NCI-H446 treated with DMSO at 0.1 percent for 48 hours (cell line): ENCODE measurements around the gene POLA1.
"Not testable (repeated sequence)": the region's sequence is repeated elsewhere in the genome, so short reads cannot be mapped to it uniquely, and the experiment has no call there.

Experiments used
- DNase-seq: peaks from one replicate; lab custom pipeline; 2025; lab: John Stamatoyannopoulos, UW

The POLA1 gene

DNA sequence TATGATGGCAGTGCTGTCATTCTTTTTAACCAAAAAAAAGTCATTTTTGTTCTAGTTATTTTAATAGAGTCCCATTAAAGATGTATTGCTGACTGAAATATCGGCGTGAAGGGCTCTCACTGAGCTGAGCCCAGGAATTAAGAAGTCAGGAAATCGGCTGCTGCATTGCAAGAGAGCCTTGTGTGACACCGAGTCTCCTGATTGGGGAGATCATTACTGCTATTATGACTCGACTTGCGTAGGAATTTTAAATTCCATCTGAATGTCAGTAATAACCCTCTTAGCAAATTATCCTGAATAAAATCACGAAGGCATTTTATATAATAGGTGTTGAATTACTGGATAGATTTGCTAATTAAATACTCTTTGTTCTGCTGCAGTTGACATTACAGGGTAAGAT is 111.5 kb downstream of the POLA1 start:
- no peak for DNase-seq

DNA sequence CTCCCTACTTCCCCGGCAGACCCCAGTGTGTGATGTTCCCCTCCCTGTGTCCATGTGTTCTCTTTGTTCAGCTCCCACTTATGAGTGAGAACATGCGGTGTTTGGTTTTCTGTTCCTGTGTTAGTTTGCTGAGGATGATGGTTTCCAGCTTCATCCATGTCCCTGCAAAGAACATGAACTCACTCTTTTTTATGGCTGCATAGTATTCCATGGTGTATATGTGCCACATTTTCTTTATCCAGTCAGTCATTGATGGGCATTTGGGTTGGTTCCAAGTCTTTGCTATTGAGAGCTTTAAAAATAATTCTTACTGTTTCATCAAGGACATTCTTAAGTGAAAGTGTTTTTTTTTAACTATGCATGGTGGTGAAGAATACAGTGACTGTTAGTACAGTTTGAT is 126.1 kb downstream of the POLA1 start:
- DNase-seq, result not testable (repeated sequence)

DNA sequence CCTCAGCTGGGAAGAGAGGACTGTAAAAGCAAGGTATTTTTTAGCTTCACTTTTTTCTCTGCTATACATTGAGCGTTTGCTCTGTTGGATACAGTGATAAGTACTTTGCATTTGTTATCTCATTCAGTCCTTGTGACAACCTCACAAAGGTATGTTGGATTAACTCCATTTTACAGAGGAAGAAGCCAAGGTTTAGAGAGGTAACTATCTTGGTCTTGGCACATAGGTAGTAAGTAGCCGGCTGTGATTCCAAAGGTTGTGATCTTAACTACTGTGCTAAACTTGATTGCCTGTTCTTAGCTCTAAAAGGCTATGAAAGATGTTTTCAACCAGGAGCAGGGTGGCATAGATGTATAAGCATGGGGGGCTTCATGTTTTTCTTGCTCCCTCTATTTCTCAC is 134.4 kb downstream of the POLA1 start:
- no peak for DNase-seq

DNA sequence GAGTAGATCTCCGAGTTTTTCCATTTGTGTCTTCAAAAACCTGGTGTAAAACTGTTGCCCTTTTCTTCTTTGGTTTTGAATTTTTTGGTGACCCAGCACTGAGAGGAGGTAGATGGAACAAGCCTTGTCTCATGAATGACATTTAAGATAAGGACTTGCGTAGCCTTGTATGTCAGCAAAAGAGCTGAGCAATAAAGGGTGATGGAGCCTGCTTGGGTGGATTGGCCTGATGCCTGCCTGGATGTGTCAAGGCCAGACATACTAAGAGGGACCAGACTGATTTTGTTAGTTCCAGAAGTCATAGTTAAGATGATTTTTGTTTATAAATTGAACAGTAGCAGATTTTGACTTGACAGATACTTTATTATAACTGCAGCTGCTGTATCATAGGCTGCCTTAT is 134.9 kb downstream of the POLA1 start:
- no peak for DNase-seq

DNA sequence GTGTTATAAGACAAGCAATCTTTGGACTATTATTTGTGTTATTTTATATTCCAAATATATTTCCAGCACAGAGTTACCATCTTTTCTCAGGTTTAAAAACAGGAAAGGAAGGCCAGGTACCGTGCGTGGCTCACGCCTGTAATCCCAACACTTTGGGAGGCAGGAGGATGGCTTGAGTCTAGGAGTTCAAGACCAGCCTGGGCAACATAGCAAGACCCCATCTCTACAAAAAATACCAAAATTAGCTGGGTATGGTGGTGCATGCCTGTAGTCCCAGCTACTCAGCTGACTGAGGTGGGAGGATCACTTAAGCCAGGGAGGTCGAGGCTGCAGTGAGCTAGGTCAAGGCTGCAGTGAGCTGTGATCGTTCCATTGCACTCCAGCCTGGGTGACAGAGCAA is 140.0 kb downstream of the POLA1 start:
- no peak for DNase-seq

DNA sequence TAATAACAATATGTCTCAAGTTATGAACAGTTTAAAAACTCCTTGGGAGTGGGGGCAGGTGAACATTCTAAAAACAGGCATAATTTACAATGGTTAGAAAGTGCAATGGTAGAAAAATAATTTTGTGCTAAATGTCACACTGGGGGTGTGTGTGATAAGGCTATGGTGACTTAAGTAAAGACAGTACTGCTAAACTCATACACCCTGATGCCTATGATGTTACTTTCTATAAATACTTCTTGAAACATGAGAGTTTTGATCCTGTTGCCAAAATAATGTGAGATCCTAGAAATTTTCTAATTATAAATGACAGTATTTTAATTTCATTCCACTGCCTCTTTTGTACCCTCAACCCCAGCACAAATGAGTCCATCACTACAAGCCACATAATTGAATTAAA is 144.2 kb downstream of the POLA1 start:
- DNase-seq, result no peak

DNA sequence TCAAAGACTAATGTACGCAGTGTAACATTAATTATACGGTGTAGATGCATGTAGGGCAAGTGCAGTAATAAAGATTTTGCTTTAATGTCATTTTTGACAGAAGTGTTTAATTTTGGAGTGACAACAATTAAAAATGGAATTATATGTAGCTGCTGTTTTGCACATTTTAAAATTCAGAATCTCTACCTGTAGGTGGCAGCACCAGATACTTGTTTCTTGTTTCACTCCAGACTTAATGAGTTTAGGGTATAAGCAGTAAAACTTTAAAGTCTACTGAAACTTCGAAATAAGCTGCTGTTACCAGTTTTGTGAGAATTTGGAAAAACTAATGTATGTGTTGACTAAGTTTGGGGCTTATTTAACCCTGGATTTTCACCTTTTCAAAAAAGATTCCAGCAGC is 144.9 kb downstream of the POLA1 start:
- no peak for DNase-seq

DNA sequence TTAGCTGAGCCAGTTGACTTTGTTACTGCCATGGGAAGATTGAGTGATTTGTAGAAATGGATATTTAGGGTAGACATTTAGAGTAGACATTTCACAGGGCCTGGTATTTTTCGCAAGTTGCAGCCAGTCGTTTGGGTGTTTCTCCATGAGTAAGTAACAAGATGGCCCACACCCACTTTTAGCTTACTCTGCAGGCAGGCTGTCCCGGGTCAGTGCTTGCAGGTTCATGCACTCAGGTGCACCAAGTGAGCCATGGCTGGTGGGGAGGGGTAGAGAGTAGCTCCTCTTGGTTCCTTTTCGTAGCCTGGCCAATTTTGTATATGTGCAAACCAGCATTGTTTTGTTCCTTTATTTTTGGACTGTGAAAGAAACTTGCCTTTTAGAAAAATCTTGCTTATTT is 145.6 kb downstream of the POLA1 start:
- DNase-seq, result no peak

DNA sequence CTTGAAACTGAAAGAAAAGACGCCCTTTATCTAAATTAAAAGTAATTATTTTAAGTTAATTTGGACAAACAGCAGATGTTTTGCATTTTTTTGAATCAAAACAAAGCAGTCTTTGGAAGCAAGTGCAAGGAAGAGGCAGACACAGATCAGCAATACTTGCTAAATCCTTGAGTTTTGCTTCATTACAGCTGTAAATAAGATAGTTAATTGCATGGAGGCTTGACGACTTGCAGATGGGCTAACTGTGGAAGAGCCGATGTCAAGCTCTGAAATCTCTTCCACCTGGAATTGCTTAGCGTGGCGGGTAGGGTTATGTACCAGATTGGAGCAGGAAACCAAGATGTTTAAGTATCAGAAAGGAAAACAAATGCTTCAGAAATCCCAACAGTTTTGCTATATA is 148.8 kb downstream of the POLA1 start:
- DNase-seq, result no peak

DNA sequence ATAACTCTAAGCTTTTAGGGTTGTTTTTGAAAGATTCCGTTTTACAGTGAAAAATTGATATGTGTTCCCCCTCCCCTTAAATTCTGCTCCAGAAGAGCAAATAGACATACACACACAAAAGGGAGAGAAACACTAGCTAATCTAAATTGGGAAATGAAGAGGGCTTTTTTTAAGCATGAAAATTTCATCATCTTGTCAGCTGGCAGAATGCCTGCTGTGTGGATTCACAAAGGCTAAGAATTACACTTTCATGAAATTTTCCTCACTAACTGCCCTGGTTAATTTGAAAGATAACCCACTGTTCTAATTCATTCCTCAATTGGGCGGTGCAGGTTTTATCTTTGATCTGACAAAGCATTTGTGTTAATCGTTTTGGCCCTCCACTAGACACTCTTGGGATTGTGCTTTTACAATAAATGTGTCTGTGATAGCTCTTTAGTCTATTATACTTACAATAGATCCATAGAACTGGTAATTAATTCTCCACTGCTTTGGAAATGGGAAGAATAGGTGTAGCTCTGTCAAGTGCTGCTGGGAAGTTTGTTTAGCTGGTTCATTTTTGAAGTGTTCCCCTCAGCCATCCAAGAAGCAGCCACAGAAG is 152.9 kb downstream of the POLA1 start:
- DNase-seq, result no peak

DNA sequence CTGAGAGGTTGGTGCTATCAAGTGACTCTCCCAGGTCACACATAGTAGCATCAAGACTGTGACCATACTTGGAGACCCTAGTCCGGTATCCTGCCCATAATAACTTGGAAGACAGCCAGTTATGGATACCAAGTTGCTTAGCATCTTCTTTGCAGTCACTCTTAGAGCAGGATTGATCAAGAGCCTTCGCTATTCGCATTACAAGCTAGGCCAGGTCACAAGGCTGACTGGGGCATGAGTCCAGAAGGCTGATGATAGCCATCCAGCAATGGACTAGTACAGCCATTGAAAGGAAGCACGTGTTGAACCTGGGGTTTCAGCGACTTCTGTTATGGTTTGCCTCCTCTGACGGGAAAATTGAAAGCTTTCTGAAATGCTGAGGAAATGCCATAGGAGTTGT is 157.6 kb downstream of the POLA1 start:
- DNase-seq, result no peak

DNA sequence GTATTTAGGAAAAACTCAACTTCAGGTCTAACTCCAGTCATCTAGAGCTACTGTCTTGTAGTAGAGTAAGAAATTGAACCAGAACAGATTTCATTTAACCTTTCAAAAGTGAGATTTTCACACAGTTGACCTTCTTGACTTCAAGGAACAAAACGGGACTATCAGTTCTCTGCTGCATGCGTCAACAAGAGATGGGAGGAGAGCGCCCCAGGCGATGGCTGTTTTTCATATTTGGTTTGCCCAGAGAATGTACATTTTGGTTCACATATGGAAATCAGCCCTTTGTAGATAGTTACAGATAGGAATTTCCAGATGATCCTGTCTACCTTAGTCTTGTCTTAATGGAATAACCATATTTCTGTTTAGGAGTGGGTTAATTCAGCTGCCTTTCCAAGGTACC is 158.1 kb downstream of the POLA1 start:
- no peak for DNase-seq

DNA sequence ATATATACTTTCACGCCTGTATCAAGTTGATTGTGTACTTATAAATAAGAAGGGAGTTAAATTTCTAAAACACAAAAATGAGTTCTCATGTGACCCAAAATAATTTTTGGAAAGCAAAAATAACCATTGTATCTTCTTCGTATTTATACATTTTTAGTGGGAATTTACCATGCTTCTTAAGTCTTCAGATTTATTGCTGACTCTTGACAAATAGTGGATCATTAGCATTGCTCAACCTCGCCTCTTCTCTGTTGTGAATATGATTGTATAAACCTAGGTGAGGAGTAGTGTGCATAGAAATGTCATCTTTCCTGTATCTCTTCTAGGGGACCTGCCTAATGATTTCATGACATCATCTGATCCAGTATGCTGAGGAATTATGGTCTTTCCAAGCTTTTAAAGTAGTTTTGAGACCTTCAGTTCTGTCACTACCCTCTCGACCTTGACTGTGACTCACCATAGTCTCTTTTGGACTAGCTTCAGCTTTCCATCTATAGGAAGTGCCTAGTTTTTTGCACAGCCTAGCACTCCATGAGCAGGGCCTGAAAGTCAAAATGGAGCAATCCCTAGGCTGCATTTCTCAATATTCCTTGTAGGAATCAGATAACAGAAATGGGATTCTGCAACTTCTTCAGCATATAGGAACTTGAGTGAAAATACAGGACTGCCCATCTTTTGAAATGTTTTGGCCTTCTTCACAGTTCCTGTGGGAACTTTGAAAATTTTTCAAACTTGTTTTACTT is 164.5 kb downstream of the POLA1 start:
- no peak for DNase-seq

DNA sequence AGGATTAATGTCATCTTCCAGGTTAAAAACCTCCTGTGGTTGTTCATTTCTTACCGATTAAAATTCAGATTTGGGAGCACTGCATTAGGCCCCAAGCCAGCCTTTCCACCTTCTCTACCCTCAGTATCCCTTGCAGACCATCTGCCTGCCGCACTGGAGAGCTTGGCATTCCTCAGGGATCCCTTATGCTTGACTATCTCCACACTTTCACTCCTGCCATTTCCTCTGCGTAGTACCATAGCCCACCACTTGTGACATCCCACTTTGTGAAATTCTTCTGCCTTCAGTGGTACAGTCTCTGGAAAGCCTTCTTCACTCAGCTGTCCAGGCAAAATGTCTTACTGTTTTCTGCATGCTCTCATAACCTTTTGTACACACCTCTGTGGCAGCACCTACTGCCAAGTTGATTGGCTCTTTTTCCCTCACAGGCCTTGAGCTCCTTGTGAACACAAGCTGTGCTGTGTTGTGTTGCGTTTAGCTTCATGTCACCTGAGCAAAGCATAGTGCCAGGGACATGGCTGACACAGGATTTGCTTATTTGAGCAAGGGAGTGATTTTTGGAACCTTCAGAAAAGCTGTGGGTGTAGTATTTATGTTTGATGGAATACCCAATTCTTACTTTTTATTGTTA is 165.6 kb downstream of the POLA1 start:
- DNase-seq, result no peak

DNA sequence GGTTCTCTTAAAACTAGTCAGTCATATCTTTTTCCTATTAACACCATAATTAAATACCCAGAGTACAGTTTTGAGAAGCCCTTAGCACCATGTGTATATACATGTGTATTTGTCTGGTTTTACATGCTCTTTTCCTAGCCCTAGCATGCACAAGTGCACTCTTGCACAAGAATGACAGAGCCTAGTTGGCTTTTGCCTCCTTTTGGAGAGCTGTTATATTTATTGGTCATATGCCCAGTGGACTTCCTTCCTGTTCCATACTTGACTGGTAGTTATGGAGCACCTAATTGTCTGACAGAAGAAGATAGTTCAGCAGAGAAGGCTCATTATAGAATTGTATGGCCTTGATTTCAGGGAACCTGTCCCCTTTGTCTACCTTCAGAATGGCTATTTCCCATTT is 166.4 kb downstream of the POLA1 start:
- no peak for DNase-seq

DNA sequence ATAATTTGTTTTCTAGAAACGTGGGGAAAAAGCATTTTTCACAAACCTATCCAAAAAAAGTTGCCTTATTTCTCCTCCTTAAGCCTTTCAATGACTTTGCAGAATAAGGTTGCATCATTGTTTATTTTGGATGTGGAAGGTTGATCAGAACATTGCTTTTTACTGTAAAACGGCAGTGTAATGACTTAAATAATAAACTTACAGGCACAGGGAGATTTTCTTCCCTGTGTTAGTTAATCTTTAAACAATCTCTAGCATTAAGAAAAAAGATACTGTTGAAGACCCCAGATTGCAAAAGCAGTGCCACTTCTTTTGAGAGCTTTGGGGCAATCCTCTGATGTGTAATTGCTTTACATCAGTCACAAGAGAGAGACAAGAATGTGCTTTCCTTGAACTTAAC is 168.6 kb downstream of the POLA1 start:
- DNase-seq, result no peak

DNA sequence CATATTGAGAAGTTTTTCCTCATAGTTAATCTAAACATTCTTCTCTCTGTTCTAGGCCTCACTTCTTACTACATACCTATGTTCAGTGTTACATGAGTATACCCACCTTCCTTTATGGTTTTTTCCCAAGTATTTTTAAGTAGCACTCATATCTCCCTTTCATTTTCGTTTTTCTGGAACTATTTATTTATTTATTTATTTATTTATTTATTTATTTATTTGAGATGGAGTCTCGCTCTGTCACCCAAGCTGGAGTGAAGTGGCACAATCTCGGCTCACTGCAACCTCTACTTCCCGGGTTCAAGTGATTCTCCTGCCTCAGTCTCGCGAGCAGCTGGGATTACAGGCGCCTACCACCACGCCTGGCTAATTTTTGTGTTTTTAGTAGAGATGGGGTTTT is 170.1 kb downstream of the POLA1 start:
- not testable (repeated sequence) for DNase-seq

DNA sequence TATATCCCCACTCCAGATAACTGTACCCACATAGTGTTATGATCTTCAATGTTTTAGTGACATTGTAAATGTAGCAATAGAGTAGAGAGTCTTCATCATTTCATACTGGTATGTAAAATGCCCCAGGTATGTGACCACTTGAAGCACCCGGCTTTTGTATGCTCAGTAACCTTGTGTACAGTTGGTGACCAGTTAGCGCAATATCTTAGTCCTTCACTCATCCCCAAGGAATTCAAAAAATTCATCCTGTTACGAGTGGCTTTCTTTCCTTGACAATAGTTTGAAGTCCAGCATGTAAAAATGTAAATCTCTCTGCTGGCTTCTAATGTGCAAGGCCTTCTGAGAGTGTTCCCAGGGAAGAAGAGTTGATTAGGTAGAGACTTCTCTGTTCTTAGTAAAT is 176.4 kb downstream of the POLA1 start:
- no peak for DNase-seq

DNA sequence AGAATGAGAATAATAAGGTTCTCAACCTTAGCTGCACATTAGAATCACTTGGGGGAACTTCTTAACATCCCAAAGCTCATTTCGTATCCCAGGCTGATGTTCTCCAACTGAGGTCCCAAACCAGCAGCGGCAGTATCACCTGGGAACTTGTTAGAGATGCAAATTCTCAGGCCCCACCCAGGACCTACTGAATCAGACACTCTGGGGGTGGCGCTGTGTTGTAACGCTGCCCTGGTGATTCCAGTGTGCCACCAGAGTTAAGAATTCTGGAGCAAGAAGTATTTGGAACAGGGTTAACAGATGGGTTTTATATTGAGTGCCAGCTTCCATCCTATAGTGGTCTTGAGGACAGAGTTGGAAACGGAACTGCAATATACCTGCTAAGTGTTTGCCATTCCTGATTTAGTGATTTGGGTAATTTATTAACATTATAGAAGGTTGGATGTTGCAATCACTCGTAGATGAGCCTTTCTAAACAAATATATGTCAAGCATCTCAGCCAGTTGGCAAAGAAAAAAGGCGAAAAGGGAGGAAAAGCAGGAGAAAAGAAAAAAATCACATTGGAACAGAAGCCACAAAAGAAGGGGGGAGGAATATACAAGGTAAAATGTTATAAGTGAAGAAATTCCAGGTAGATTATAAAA is 181.0 kb downstream of the POLA1 start:
- no peak for DNase-seq

DNA sequence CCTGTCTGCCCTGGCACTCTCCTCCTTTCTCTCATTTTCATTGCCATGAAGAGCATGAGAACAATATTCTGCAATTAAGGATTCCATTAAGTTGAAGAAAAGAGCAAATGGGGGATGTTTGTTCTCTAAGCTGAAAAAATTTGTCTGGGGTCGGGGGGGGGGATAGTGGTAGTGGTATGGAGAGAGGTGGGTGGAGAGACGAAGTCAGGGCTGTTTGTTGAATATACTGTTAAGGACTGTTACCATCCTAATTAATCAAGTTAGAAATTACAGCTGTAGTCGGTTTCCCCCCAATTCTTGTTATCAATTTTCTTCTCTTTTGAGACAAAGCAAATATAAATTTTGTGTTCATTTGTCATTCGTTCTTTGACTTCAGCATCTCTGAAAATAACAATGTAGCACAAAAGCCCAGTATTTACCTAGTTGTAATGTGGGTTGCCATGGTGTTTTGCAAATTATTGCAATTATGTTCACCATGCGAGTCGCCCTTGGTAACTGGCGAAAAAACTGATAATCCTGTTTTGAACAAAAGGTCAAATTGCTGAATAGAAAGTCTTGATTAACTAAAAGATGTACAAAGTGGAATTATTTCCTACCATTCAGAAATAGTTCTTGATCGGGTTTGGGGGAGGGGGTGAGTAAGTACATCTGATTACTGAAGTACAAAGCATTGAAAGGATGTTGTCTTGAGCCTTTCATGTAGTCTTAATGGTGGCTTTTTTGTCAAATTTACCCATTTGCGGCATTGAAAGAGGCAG is 183.0 kb downstream of the POLA1 start:
- DNase-seq, result no peak

DNA sequence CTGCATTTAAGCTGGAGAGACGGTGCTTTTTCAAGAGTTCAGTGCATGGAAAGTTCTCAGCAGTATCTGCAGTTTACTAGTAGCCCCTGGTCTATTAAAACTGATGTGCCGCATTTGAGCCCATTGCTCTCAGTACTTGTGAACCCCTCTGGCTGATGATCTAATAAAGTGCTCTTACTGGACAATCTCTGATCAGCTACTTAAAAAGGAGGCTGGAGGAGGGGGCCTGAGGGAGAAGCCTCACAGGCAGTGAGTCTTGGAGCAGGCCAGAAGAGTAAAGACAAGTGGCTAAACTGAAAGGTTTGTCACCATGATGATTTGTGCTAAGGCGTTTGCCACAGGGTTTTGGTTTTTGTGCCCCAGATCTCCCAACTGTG is 183.6 kb downstream of the POLA1 start:
- no peak for DNase-seq

DNA sequence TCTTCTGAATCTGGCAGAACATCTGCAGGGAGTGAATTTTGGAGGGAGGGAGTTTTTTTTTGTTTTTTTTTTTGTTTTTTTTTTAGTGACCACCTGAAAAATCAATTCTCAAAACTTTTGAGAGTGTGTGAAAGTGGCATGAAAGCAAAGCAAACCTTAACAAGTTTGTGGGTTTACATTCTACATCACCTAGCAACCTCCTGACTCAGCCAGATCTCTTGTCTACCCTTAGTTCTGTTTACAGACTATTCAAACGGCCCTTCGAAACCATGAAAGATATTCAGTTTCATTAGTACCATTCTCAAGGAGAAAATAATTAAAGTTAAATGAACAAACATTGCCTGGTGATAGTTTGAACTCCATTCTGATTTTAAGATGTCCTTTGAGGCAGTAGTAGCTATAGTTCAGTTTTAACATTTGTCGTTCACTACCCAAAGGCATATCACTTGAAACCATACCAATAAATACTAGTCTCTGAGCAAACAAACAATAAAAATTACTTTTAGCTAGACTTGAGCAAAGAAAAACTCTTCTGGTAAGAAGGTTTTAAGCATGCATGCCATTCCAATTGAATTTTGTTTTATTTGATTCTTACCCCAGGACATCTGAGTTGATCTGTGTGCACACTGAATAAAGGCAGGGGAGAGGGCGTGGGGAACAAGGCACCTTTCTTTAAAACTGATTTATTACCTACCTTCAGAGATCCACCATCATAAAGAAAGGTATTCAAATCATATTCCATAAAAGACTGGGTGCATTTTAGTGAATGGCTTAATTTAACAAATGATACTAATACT is 184.3 kb downstream of the POLA1 start:
- DNase-seq, result no peak
